ENCODE measurements around the gene EZH1.

GRCh38 chr17:42699415-42699740, 45.5 kb downstream of the EZH1 start:
- no peak for TF ChIP-seq CTCF (IDR thresholded peaks at IDR 0.05)
- TF ChIP-seq AR (CRISPR knock-in tag; IDR thresholded peaks at IDR 0.05): no peak
- TF ChIP-seq CREB1 (CRISPR knock-in tag; IDR thresholded peaks at IDR 0.05): no peak
- no peak for TF ChIP-seq CBFB (CRISPR knock-in tag; IDR thresholded peaks at IDR 0.05; ENCODE audit: low read depth)
- no peak for TF ChIP-seq USF2 (CRISPR knock-in tag; IDR thresholded peaks at IDR 0.05)
- no peak for TF ChIP-seq ESRRA (CRISPR knock-in tag; IDR thresholded peaks at IDR 0.05; ENCODE audit: borderline replicate concordance)
- TF ChIP-seq PREB (CRISPR knock-in tag; IDR thresholded peaks at IDR 0.05; ENCODE audit: borderline replicate concordance): no peak
- TF ChIP-seq ZNF121 (CRISPR knock-in tag; IDR thresholded peaks at IDR 0.05): no peak
- TF ChIP-seq ZNF232 (CRISPR knock-in tag; IDR thresholded peaks at IDR 0.05): no peak

Measured in WTC11 (cell line).